Measurements from ENCODE around the gene RHOT2. TPM values are rescaled to one million over a fixed set of nuclear protein-coding genes. Genes with fewer than 3 reads are reported as not detected.

The RHOT2 gene
- total and polyA plus RNA-seq, 3 experiments from 2014 or later, result 49.6 to 151 (median 140) TPM

DNA sequence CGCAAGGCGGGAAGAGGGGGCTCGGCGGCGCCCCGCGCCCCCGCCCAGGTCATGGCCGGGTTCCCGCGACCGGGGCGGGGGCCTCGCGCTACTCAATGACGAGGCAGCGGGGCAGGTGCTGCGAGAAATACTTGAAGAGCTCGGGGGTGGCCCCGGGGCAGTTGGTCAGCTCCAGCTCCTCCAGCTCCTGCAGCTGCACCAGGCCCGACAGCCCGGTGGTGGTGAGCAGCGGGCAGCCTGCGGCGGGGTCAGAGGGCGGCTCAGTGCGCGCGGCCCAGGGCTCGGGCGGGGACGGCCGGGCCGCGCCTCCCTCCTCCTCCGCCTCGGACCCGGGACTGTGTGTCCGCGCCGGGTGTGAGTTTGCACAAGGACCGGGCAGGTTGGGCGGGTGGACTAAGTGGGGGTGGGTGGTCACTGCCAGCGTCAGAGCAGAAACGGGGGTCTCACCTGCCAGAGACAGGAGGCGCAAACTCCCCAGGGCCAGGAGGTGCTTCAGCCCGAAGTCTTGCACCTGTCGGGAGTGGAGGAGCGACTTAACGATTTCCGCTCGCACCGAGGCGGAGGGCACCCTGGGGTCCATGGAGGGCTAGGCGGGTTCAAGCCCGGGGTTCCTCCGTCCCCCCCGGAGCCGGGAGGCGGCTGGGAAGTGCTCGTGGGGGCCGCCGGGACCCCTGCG, 26.4 kb downstream of the RHOT2 start:
- Histone ChIP-seq H3K9me3 (ENCODE audit: low read length) (no peaks in the 10 kb centered on the region), H3K27me3 (ENCODE audit: insufficient read depth, low read length, poor library complexity, severe bottlenecking) (no peaks in the 10 kb centered on the region), H3K4me3 (ENCODE audit: low read length) (peak overlapping the region; percentile 51), H3K4me1 (ENCODE audit: insufficient read depth, low read length) (peaks cover 22% of the 10 kb centered on the region), H3K36me3 (ENCODE audit: insufficient read depth, low read length) (no peaks in the 10 kb centered on the region), H3K27ac (ENCODE audit: low read depth, low read length) (peak overlapping the region; percentile 31)
- no peak for DNase-seq
- Mint-ChIP-seq H3K27me3 (peaks cover 0 to 1% of the 10 kb centered on the region in 2 donors), H3K36me3 (peaks cover 0 to 6% (median 0%) of the 10 kb centered on the region in 3 donors), H3K4me3 (peak overlapping the region; percentile 74 to 90 (median 79)), H3K9me3 (no peaks in the 10 kb centered on the region), H3K4me1 (peaks cover 32 to 53% (median 32%) of the 10 kb centered on the region in 3 donors), H3K27ac (peak overlapping the region in 5 of 8 donors; percentile 43 to 60 (median 51))
- CTCF ChIA-PET, result interaction anchor here (1.1 to 1.8 kb wide), 3 partner anchors 12 to 47 kb away, joined by 5 to 7 read pairs (median 7); partner anchors contain the start of genes CIAO3 and RHOT2
- POLR2A ChIA-PET, result interaction anchor here (0.7 to 2.1 kb wide), 5 partner anchors 10 to 58 kb away, joined by 4 to 15 read pairs (median 8); partner anchors contain the start of genes JMJD8, METTL26 and STUB1

DNA sequence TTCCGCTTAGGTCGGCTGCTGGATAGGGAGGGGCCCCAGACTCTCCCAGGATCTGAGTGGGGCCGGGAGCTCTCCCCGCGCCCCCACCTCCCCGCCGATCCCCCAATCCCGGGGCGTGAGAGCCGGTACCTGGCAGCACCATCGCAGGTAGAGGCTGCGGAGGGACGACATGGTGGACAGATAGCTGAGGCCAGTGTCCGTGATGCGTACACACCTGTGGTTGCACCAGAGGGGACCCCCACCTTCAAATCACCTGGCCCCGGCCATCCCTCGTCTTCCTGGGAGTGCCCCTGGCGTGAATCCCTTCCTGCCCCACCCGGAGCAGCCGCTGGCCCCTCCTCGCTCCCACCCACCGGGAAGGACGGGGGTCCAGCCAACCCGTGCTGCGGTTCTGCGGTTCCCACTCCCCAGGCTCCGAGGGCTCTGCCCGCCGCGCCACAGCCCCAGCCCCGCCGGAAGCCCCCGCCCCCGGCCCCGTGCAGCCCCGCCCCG, 27.0 kb downstream of the RHOT2 start:
- H3K4me3 Mint-ChIP-seq, result peak overlapping the region in 6 of 7 donors; percentile 23 to 84 (median 70)
- Histone ChIP-seq H3K4me3 (ENCODE audit: low read length) (peak overlapping the region; percentile 51), H3K36me3 (ENCODE audit: insufficient read depth, low read length) (no peaks in the 10 kb centered on the region), H3K4me1 (ENCODE audit: insufficient read depth, low read length) (peaks cover 23% of the 10 kb centered on the region), H3K27me3 (ENCODE audit: insufficient read depth, low read length, poor library complexity, severe bottlenecking) (no peaks in the 10 kb centered on the region), H3K9me3 (ENCODE audit: low read length) (no peaks in the 10 kb centered on the region), H3K27ac (ENCODE audit: low read depth, low read length) (peak overlapping the region; percentile 31)
- DNase-seq, result peak in 2 of 5 donors; percentile 31 to 55
- H3K36me3 Mint-ChIP-seq, result peaks cover 0 to 5% (median 0%) of the 10 kb centered on the region in 3 donors
- ChIA-PET CTCF (interaction anchor here (1.0 to 1.8 kb wide), 8 partner anchors 13 to 59 kb away, joined by 3 to 10 read pairs (median 4); partner anchors contain the start of genes CIAO3, METTL26, RHOT2 and STUB1), POLR2A (interaction anchor here (0.5 to 2.1 kb wide), 15 partner anchors 11 to 917 kb away, joined by 3 to 21 read pairs (median 5); partner anchors contain the start of genes ANTKMT, CCDC78, CIAO3 and CRAMP1)
- peaks cover 28 to 51% (median 37%) of the 10 kb centered on the region in 3 donors for H3K4me1 Mint-ChIP-seq
- peaks cover 0 to 1% of the 10 kb centered on the region in 2 donors for H3K27me3 Mint-ChIP-seq
- H3K27ac Mint-ChIP-seq, result peak overlapping the region in 2 of 8 donors; percentile 41 to 67
- no peaks in the 10 kb centered on the region for H3K9me3 Mint-ChIP-seq

DNA sequence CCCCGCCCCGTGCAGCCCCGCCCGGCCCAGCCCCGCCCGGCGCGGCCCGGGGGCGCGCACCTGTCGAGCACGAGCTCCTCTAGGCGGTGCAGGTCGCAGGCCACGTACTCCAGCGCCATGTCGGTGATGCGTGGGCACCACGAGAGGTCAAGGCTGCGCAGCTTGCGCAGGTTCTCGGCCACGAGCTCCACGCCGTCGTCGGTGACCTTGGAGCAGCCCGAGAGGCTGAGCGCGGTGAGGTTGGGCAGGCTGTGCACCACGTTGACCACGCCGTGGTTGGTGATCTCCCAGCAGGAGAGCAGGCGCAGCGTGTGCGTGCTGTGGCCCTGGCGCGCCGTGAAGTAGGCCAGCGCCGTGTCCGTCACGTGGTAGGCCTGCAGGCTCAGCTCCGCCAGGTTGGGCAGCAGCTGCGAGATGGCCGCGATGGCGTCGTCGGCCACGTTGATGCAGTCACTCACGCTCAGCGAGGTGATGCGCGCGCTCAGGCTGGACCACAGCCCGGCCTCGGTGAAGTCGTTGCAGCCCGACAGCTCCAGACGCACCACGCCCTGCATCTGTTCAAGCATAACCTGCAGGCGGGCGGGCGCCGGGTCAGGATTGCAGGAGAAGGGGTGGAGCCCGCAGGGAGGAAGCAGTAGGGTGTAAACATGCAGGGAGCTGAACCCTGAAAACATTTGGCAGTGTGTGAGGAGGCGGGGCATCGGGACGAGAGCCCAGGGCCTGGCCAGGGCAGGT, 27.6 kb downstream of the RHOT2 start:
- no peaks in the 10 kb centered on the region for H3K9me3 Mint-ChIP-seq
- Histone ChIP-seq H3K9me3 (ENCODE audit: low read length) (no peaks in the 10 kb centered on the region), H3K27ac (ENCODE audit: low read depth, low read length) (peak overlapping the region; percentile 44), H3K36me3 (ENCODE audit: insufficient read depth, low read length) (no peaks in the 10 kb centered on the region), H3K27me3 (ENCODE audit: insufficient read depth, low read length, poor library complexity, severe bottlenecking) (no peaks in the 10 kb centered on the region), H3K4me3 (ENCODE audit: low read length) (peak overlapping the region; percentile 73), H3K4me1 (ENCODE audit: insufficient read depth, low read length) (peaks cover 29% of the 10 kb centered on the region)
- H3K4me3 Mint-ChIP-seq, result peak overlapping the region; percentile 76 to 84 (median 80)
- DNase-seq, result peak; percentile 35 to 79 (median 65)
- POLR2A ChIA-PET, result interaction anchor here (0.5 to 2.1 kb wide), 17 partner anchors 9 to 916 kb away, joined by 3 to 21 read pairs (median 4); partner anchors contain the start of genes ANTKMT, CAPN15, CCDC78 and CIAO3
- CTCF ChIA-PET, result interaction anchor here (0.9 to 1.8 kb wide), 9 partner anchors 13 to 59 kb away, joined by 3 to 10 read pairs (median 3); partner anchors contain the start of genes CIAO3, METTL26, RHOT2 and STUB1
- H3K27ac Mint-ChIP-seq, result peak overlapping the region in 6 of 8 donors; percentile 5 to 86 (median 64)
- peaks cover 27 to 50% (median 31%) of the 10 kb centered on the region in 3 donors for H3K4me1 Mint-ChIP-seq
- peaks cover 0 to 1% of the 10 kb centered on the region in 2 donors for H3K27me3 Mint-ChIP-seq
- H3K36me3 Mint-ChIP-seq, result peaks cover 0 to 2% (median 0%) of the 10 kb centered on the region in 3 donors

DNA sequence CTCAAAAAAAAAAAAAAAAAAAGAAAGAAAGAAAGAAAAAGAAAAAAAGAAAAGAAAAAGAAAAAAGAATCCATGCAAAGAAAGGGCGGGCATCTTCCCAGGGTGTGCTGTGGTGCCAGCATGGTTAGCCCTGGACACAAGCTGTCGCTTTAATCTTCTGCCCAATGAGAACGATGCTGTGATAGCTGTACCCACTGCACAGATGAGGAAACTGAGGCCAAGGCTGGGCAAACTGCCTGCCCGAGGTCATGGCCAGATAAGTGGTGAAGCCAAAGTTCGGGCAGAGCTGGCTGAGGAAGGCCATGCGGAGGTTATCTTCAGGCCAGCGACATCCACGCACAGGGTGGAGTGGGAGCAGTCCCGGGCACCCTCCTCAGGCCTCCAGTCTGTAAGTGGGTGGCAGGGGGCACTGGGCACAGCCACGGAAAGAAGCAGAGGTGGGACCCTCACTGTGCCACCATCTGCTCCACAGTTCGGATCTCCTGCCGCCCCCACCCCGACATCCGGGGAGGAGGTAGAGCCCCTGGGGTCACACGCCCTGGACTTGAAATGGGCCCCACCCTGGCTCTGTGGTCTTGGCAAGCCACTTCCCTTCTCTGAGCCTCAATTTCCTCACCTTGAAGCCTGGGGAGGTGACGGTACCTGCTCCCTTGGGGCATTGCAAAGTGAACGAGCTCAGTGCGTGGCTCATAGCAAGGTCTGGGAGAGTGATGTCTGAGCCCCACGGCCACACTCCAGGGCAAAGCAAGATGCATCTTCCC, 31.2 kb downstream of the RHOT2 start:
- H3K27ac ChIP-seq (ENCODE audit: low read depth, low read length), result no peak overlapping the region
- CTCF ChIA-PET, result interaction anchor here (0.7 to 1.8 kb wide), 5 partner anchors 13 to 327 kb away, joined by 3 to 4 read pairs (median 3); partner anchors contain the start of gene ANTKMT
- no peaks in the 10 kb centered on the region for H3K9me3 Mint-ChIP-seq
- H3K4me1 ChIP-seq (ENCODE audit: insufficient read depth, low read length), result peaks cover 34% of the 10 kb centered on the region
- H3K36me3 Mint-ChIP-seq, result peaks cover 0 to 2% (median 0%) of the 10 kb centered on the region in 3 donors
- H3K27ac Mint-ChIP-seq, result peak overlapping the region in 2 of 8 donors; percentile 38 to 49
- H3K27me3 Mint-ChIP-seq, result peaks cover 8 to 10% of the 10 kb centered on the region in 2 donors
- POLR2A ChIA-PET, result interaction anchor here (0.7 to 1.1 kb wide), 5 partner anchors 12 to 51 kb away, joined by 3 to 6 read pairs (median 3); no protein-coding TSS in a partner anchor
- peaks cover 18 to 45% (median 20%) of the 10 kb centered on the region in 3 donors for H3K4me1 Mint-ChIP-seq
- no peaks in the 10 kb centered on the region for H3K36me3 ChIP-seq (ENCODE audit: insufficient read depth, low read length)
- H3K4me3 ChIP-seq (ENCODE audit: low read length), result no peak overlapping the region
- no peaks in the 10 kb centered on the region for H3K9me3 ChIP-seq (ENCODE audit: low read length)
- DNase-seq, result no peak
- peaks cover 23% of the 10 kb centered on the region for H3K27me3 ChIP-seq (ENCODE audit: insufficient read depth, low read length, poor library complexity, severe bottlenecking)
- H3K4me3 Mint-ChIP-seq, result peak overlapping the region in 6 of 7 donors; percentile 32 to 88 (median 64)

DNA sequence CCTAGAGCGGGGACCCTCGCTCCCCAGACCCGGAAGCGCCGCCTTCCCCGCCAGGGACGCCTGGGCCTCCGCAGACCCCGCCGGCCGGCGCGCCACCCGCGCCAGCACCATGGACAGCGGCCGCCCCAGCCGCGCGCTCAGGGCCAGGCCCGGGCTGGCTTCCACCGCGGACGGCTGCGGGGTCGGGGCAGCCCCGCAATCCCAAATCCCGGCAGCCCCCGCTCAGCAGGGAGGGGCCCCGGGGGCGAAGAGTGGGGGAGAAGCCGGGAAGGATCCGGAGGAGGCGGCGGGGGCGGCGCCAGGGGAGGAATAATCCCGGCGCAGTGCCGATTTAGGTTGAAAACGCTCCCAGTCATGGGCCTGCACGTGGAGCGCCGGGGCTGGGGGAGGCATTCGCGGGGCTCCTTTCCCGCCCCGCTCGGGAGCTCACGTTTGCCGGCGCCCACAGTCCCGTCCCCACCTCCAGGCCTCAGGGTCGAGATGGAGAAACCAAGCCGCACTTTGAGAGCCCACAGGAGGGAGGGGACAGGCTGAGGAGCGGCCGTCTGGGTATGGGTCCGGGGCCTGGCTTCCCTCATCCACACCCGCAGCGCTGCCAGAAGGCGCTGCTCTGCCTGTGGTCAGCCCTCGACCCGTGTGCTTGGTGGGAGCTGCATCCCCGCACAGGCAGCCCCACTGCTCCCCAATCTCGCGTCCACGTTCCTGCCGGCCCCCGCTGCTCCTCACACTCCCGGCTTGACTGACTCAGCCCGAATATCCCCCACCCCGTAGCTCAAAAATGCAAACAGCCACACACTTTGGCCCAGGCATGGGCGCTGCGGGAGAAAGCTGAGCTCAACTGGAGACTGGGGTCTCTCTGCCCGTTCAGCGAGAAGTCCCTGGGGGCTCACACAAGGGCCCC, 33.0 kb downstream of the RHOT2 start:
- H3K4me1 Mint-ChIP-seq, result peaks cover 11 to 35% (median 16%) of the 10 kb centered on the region in 3 donors
- H3K9me3 Mint-ChIP-seq, result no peaks in the 10 kb centered on the region
- peaks cover 28% of the 10 kb centered on the region for H3K4me1 ChIP-seq (ENCODE audit: insufficient read depth, low read length)
- H3K36me3 Mint-ChIP-seq, result no peaks in the 10 kb centered on the region
- no peak overlapping the region for H3K4me3 ChIP-seq (ENCODE audit: low read length)
- H3K36me3 ChIP-seq (ENCODE audit: insufficient read depth, low read length), result no peaks in the 10 kb centered on the region
- H3K4me3 Mint-ChIP-seq, result peak overlapping the region in 1 of 7 donors; percentile 35
- H3K27me3 Mint-ChIP-seq, result peaks cover 8 to 11% of the 10 kb centered on the region in 2 donors
- peak; percentile 43 to 68 (median 49) for DNase-seq
- ChIA-PET POLR2A (no interaction called here), CTCF (no interaction called here)
- H3K27me3 ChIP-seq (ENCODE audit: insufficient read depth, low read length, poor library complexity, severe bottlenecking), result peaks cover 34% of the 10 kb centered on the region
- H3K27ac Mint-ChIP-seq, result no peak overlapping the region
- no peaks in the 10 kb centered on the region for H3K9me3 ChIP-seq (ENCODE audit: low read length)
- no peak overlapping the region for H3K27ac ChIP-seq (ENCODE audit: low read depth, low read length)

DNA sequence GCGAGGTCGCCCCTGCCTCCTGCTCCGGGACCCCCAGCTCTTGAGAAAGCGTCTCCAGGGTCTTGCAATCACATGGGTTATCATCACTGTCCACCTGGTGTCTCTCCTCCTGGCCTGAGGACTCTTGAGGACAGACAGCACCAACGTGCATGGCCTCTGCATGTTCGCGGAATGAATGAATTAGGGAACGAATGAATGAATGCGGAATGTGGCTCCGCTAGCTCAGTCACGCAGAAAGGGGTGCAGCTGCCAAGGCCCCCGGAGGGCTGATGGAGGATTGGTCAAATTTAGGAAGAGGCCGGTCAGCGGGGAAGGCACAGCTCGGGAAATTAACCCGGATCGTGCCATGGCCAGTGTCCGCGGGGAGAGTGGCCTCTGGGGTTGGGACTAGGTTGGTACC, 34.4 kb downstream of the RHOT2 start:
- H3K36me3 Mint-ChIP-seq, result no peaks in the 10 kb centered on the region
- no peaks in the 10 kb centered on the region for H3K9me3 Mint-ChIP-seq
- Histone ChIP-seq H3K9me3 (ENCODE audit: low read length) (no peaks in the 10 kb centered on the region), H3K36me3 (ENCODE audit: insufficient read depth, low read length) (no peaks in the 10 kb centered on the region), H3K4me3 (ENCODE audit: low read length) (no peak overlapping the region), H3K27me3 (ENCODE audit: insufficient read depth, low read length, poor library complexity, severe bottlenecking) (peaks cover 40% of the 10 kb centered on the region), H3K4me1 (ENCODE audit: insufficient read depth, low read length) (peaks cover 22% of the 10 kb centered on the region), H3K27ac (ENCODE audit: low read depth, low read length) (no peak overlapping the region)
- H3K27me3 Mint-ChIP-seq, result peaks cover 19 to 20% of the 10 kb centered on the region in 2 donors
- H3K4me1 Mint-ChIP-seq, result peaks cover 11 to 34% (median 13%) of the 10 kb centered on the region in 3 donors
- POLR2A ChIA-PET, result interaction anchor here (0.8 to 1.0 kb wide), 2 partner anchors 18 to 23 kb away, joined by 3 read pairs; no protein-coding TSS in a partner anchor
- no peak overlapping the region for H3K27ac Mint-ChIP-seq
- CTCF ChIA-PET, result interaction anchor here (1.1 kb wide), 1 partner anchor 10 kb away, joined by 4 read pairs; no protein-coding TSS in a partner anchor
- DNase-seq, result no peak
- peak overlapping the region in 2 of 7 donors; percentile 23 to 66 for H3K4me3 Mint-ChIP-seq

Data from CD8-positive, alpha-beta memory T cell (primary cell).